Neuronal stem cell (in vitro differentiated cells): ENCODE measurements around the gene SLAIN1.

ENCODE experiments used
- DNase-seq: peaks from one replicate; pipeline ENCODE4 v3.0.0-alpha.2; 2013; ENCODE audit warnings: low spot score
- H2AFZ ChIP-seq: one replicate; pipeline ENCODE4 v1.6.1; 2013; ENCODE audit warnings: mild to moderate bottlenecking, low read length, inconsistent platforms
- H2AK5ac ChIP-seq: 2 replicates; pipeline ENCODE4 v1.6.1; 2013; ENCODE audit warnings: low read depth, mild to moderate bottlenecking, inconsistent platforms, low read length, moderate library complexity, mixed read lengths
- H2BK120ac ChIP-seq: 2 replicates; pipeline ENCODE4 v1.6.1; 2013; ENCODE audit warnings: low read depth, mild to moderate bottlenecking, inconsistent platforms, low read length, moderate library complexity, mixed read lengths
- H2BK12ac ChIP-seq: one replicate; pipeline ENCODE4 v1.6.1; 2013; ENCODE audit warnings: low read length, inconsistent platforms
- H2BK15ac ChIP-seq: 2 replicates; pipeline ENCODE4 v1.6.1; 2013; ENCODE audit warnings: mild to moderate bottlenecking, low read length, inconsistent platforms, mixed read lengths
- H2BK5ac ChIP-seq: one replicate; pipeline ENCODE4 v1.6.1; 2013; ENCODE audit warnings: inconsistent platforms, mild to moderate bottlenecking, low read length, moderate library complexity
- H3K14ac ChIP-seq: one replicate; pipeline ENCODE4 v1.6.1; 2013; ENCODE audit warnings: low read length, inconsistent platforms
- H3K18ac ChIP-seq: 2 replicates; pipeline ENCODE4 v1.6.1; 2013; ENCODE audit warnings: low read length, inconsistent platforms
- H3K23ac ChIP-seq: 2 replicates; pipeline ENCODE4 v1.6.1; 2013; ENCODE audit warnings: low read depth, mild to moderate bottlenecking, mixed read lengths, low read length, inconsistent platforms; ENCODE audit not compliant: poor library complexity
- H3K27ac ChIP-seq: replicated peaks from 3 replicates; pipeline ENCODE4 v1.5.1; 2013; ENCODE audit warnings: low read length, inconsistent platforms
- H3K27me3 ChIP-seq, 3 experiments: 2 replicates each; pipeline ENCODE4 v1.6.1; 2013; ENCODE audit warnings: low read length in 3 of 3, mild to moderate bottlenecking in 2 of 3, inconsistent platforms in 1 of 3, low read depth in 1 of 3, mixed read lengths in 1 of 3, moderate library complexity in 1 of 3; ENCODE audit not compliant: control insufficient read depth in 3 of 3, insufficient read depth in 3 of 3
- H3K36me3 ChIP-seq, 2 donors: replicated peaks in 1 of 2; 2 replicates each; pipeline ENCODE4 v1.6.1; 2013; ENCODE audit warnings: low read length in 2 of 2; ENCODE audit not compliant: control insufficient read depth in 2 of 2, insufficient read depth in 2 of 2
- H3K4ac ChIP-seq: 2 replicates; pipeline ENCODE4 v1.6.1; 2013; ENCODE audit warnings: inconsistent platforms, mild to moderate bottlenecking, low read length, moderate library complexity
- H3K4me1 ChIP-seq, 2 donors: 1 replicate in 1 of 2; 2 replicates in 1 of 2; pipeline ENCODE4 v1.6.1; 2013; ENCODE audit warnings: low read length in 2 of 2, low read depth in 1 of 2; ENCODE audit not compliant: control insufficient read depth in 2 of 2, insufficient read depth in 1 of 2
- H3K4me2 ChIP-seq: one replicate; pipeline ENCODE4 v1.6.1; 2013; ENCODE audit warnings: mild to moderate bottlenecking, low read length, inconsistent platforms; ENCODE audit not compliant: insufficient read depth, poor library complexity, severe bottlenecking
- H3K4me3 ChIP-seq, 2 donors: 2 replicates each; pipeline ENCODE4 v1.5.1; 2013; ENCODE audit warnings: low read length in 2 of 2, mild to moderate bottlenecking in 2 of 2, inconsistent platforms in 1 of 2, moderate library complexity in 1 of 2
- H3K79me1 ChIP-seq: one replicate; pipeline ENCODE4 v1.6.1; 2013; ENCODE audit warnings: low read depth, mild to moderate bottlenecking, inconsistent platforms, low read length, moderate library complexity
- H3K9ac ChIP-seq: one replicate; pipeline ENCODE4 v1.6.1; 2013; ENCODE audit warnings: mild to moderate bottlenecking, low read depth, low read length, inconsistent platforms; ENCODE audit not compliant: poor library complexity
- H3K9me3 ChIP-seq, 2 donors: replicated peaks in 1 of 2; 2 replicates each; pipeline versions ENCODE3 to v1.6.1; 2013; ENCODE audit warnings: low read length in 2 of 2, mild to moderate bottlenecking in 2 of 2, inconsistent platforms in 1 of 2, low read depth in 1 of 2, mixed read lengths in 1 of 2, moderate library complexity in 1 of 2; ENCODE audit not compliant: control insufficient read depth in 2 of 2, insufficient read depth in 1 of 2
- H4K8ac ChIP-seq: one replicate; pipeline ENCODE4 v1.6.1; 2013; ENCODE audit warnings: low read depth, mild to moderate bottlenecking, inconsistent platforms, low read length, moderate library complexity
- H4K91ac ChIP-seq: one replicate; pipeline ENCODE4 v1.6.1; 2013; ENCODE audit warnings: low read length, low read depth, mild to moderate bottlenecking, inconsistent platforms; ENCODE audit not compliant: poor library complexity
- WGBS, 2 donors: extraction: QIAGEN DNeasy Blood & Tissue Kit; methylation state at CpG; one replicate each; pipeline ENCODE4 v1.1.7; 2013; ENCODE audit warnings: missing lambda C conversion rate in 2 of 2, mixed read lengths in 1 of 2; ENCODE audit not compliant: insufficient read length in 2 of 2, insufficient replicate concordance in 1 of 2; ENCODE audit errors: extremely low coverage in 2 of 2; 5-methylcytosine and 5-hydroxymethylcytosine counted together

Gene SLAIN1

DNA sequence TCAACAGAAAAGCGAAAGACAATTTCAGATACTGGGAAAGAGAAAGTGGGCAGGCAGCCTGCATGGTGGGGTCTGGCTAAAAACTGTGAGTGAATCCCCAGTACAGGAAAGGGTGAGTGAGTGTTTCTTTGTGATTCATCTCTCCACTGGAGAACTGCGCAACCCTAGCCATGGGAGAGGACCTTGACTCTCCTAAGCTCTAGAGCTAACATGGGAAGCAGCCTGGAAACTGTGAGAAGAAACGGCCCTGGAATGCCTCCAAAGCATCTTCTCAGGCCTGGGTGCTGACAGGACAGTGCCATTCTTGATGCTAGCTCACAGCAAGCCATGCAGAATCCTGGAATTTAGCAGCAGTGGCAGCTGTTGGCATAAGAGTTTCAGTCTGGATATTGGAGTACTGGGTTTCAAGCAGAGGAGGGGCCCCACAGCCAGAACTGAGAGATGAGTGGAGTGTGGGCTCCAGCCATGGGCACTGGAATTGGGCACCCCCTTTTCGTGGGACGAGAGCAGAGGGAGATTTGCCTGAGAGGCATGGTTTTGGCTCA, 18.7 kb upstream of the SLAIN1 start:
- H2AFZ ChIP-seq: no peak overlapping the region
- H3K9ac ChIP-seq: no peak overlapping the region
- no peak overlapping the region for H2BK12ac ChIP-seq
- H3K4ac ChIP-seq: no peak overlapping the region
- no peak overlapping the region for H2BK15ac ChIP-seq
- H2AK5ac ChIP-seq: no peak overlapping the region
- H3K4me3 ChIP-seq: no peak overlapping the region
- no peak overlapping the region for H2BK5ac ChIP-seq
- H3K23ac ChIP-seq: no peak overlapping the region
- no peaks in the 10 kb centered on the region for H3K79me1 ChIP-seq
- no peaks in the 10 kb centered on the region for H3K9me3 ChIP-seq
- no peaks in the 10 kb centered on the region for H3K27me3 ChIP-seq
- no peak overlapping the region for H3K18ac ChIP-seq
- DNase-seq: no peak
- H4K91ac ChIP-seq: no peak overlapping the region
- H4K8ac ChIP-seq: no peak overlapping the region
- peaks cover 0 to 6% of the 10 kb centered on the region in 2 donors for H3K4me1 ChIP-seq
- no CpG with 5 or more reads among the region's 5 CpGs for WGBS, 2 donors
- H3K36me3 ChIP-seq: no peaks in the 10 kb centered on the region
- no peak overlapping the region for H3K4me2 ChIP-seq
- H3K14ac ChIP-seq: no peak overlapping the region
- no peak overlapping the region for H3K27ac ChIP-seq
- no peak overlapping the region for H2BK120ac ChIP-seq

DNA sequence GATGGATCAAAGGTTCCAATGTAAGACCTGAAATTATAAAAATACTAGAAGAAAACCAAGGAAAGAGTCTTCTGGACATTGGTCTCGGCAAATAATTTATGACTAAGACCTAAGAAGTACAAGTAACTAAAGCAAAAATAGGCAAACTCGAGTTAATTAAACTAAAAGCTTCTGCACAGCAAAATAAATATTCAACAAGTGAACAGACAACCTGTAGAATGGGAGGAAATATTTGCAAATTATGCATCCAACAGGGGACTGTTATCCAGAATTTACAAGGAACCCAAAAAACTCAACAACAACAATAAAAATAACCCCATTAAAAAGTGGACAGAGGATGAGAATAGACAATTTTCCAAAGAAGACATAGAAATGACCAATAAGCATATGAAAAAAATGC, 9.7 kb upstream of the SLAIN1 start:
- Histone ChIP-seq H3K9ac (no peak overlapping the region), H2BK120ac (no peak overlapping the region), H4K91ac (no peak overlapping the region), H3K14ac (no peak overlapping the region), H3K4me3 (no peak overlapping the region), H4K8ac (no peak overlapping the region), H3K4me1 (peaks cover 0 to 3% of the 10 kb centered on the region in 2 donors), H2AFZ (no peak overlapping the region), H2BK15ac (no peak overlapping the region), H3K23ac (no peak overlapping the region), H2AK5ac (no peak overlapping the region), H3K79me1 (no peaks in the 10 kb centered on the region), H3K18ac (no peak overlapping the region), H3K4ac (no peak overlapping the region), H3K27me3 (no peaks in the 10 kb centered on the region), H3K9me3 (no peaks in the 10 kb centered on the region), H3K4me2 (no peak overlapping the region), H3K36me3 (no peaks in the 10 kb centered on the region), H3K27ac (no peak overlapping the region), H2BK12ac (no peak overlapping the region), H2BK5ac (no peak overlapping the region)
- no CpG with 5 or more reads among the region's 2 CpGs for WGBS, 2 donors
- no peak for DNase-seq

DNA sequence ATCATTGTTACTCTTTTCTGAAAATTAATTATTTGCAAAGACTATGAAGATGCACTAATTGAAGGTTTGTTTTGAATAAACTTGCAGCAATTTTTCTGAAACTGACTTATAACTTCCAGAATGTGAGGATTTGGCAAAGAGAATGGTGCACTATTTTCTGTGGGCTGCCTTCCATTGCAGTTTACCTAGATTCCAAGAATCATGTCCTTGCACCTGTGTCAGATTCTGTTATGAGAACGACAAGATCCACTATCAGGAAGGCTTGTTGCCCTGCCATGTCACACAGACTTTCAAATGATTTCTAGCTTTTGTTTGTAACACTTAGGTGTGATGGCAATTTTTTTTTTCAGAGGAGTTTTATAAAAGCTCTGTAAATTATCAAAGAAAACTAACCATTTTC, 5.6 kb upstream of the SLAIN1 start:
- Histone ChIP-seq H2BK5ac (no peak overlapping the region), H3K27me3 (no peaks in the 10 kb centered on the region), H3K36me3 (no peaks in the 10 kb centered on the region), H3K9ac (no peak overlapping the region), H2BK120ac (no peak overlapping the region), H2BK12ac (no peak overlapping the region), H4K8ac (no peak overlapping the region), H3K27ac (no peak overlapping the region), H3K18ac (no peak overlapping the region), H3K4me3 (no peak overlapping the region), H2AFZ (no peak overlapping the region), H3K4me1 (peaks cover 0 to 18% of the 10 kb centered on the region in 2 donors), H3K14ac (no peak overlapping the region), H2BK15ac (no peak overlapping the region), H2AK5ac (no peak overlapping the region), H3K79me1 (no peaks in the 10 kb centered on the region), H3K9me3 (no peaks in the 10 kb centered on the region), H3K4me2 (no peak overlapping the region), H3K23ac (no peak overlapping the region), H4K91ac (no peak overlapping the region), H3K4ac (no peak overlapping the region)
- WGBS, 2 donors: no CpG with 5 or more reads among the region's 1 CpG
- DNase-seq: no peak

DNA sequence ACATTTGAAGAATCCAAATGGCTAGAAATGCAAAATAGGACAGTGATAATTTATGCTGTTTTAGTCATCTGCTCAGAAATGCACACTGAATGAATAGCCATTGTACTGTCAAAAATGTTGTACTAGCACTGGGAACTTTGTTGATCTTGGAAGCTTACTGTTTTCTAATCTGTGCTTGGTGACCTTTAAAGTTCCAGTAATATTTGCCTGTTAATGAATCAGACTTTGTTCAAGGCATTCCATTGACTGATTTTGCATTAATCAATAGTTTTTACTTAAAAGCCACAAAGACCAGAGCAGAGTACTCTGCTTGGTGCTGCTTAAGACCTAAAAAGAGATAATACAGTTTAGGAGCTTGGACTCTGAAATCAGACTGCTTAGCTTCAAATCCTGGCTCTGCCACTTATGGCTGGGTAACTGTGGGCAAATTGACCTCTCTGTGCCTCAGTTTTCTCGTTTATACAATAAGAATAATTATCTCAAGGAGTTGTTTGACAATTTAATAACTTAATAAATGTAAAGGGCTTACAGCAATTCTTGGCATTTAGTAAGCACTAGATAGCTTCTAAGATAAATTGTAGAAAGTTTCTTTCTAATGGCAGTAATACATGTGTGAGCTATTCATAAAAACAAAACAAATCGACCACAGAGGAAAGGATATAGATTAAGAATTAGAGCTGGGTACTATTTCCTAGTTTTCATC, 4.6 kb upstream of the SLAIN1 start:
- no CpG with 5 or more reads among the region's 2 CpGs for WGBS, 2 donors
- Histone ChIP-seq H3K27ac (no peak overlapping the region), H3K4me2 (no peak overlapping the region), H3K18ac (no peak overlapping the region), H2BK12ac (no peak overlapping the region), H2BK120ac (no peak overlapping the region), H3K9ac (no peak overlapping the region), H3K4ac (no peak overlapping the region), H3K9me3 (no peaks in the 10 kb centered on the region), H3K36me3 (no peaks in the 10 kb centered on the region), H4K91ac (no peak overlapping the region), H2BK15ac (no peak overlapping the region), H4K8ac (no peak overlapping the region), H3K4me3 (no peak overlapping the region), H3K4me1 (peaks cover 0 to 18% of the 10 kb centered on the region in 2 donors), H3K14ac (no peak overlapping the region), H2AK5ac (no peak overlapping the region), H2BK5ac (no peak overlapping the region), H3K23ac (no peak overlapping the region), H2AFZ (peak overlapping the region; percentile 37), H3K79me1 (peaks cover under 1% of the 10 kb centered on the region), H3K27me3 (no peaks in the 10 kb centered on the region)
- DNase-seq: no peak
